Liver (tissue), 9 donors: ENCODE data around the gene CDH20. TPM values are rescaled to one million over a fixed set of nuclear protein-coding genes. Genes with fewer than 3 reads are reported as not detected.

Source experiments
- DNase-seq: peaks from one replicate; pipeline ENCODE4 v3.0.0-alpha.2; 2017; ENCODE audit warnings: low spot score
- H3K27ac ChIP-seq, 2 donors: one replicate each; pipeline ENCODE4 v1.7.0; 2013; ENCODE audit warnings: inconsistent platforms in 2 of 2, low read length in 2 of 2, control low read depth in 1 of 2, low read depth in 1 of 2, mild to moderate bottlenecking in 1 of 2
- H3K27me3 ChIP-seq, 4 donors: one replicate each; pipeline versions ENCODE4 v1.6.1 to v1.7.0; 2013; ENCODE audit warnings: low read length in 3 of 4, inconsistent platforms in 1 of 4, mild to moderate bottlenecking in 1 of 4, moderate library complexity in 1 of 4; ENCODE audit not compliant: control insufficient read depth in 4 of 4, insufficient read depth in 4 of 4
- H3K36me3 ChIP-seq, 4 donors: one replicate each; pipeline versions ENCODE4 v1.6.1 to v1.7.0; 2013; ENCODE audit warnings: low read length in 3 of 4, mild to moderate bottlenecking in 3 of 4, low read depth in 1 of 4, moderate library complexity in 1 of 4; ENCODE audit not compliant: control insufficient read depth in 4 of 4, insufficient read depth in 3 of 4
- H3K4me1 ChIP-seq, 4 donors: one replicate each; pipeline versions ENCODE4 v1.6.1 to v1.7.0; 2013; ENCODE audit warnings: low read length in 3 of 4, mild to moderate bottlenecking in 3 of 4, moderate library complexity in 1 of 4; ENCODE audit not compliant: control insufficient read depth in 4 of 4, insufficient read depth in 4 of 4
- H3K4me3 ChIP-seq, 3 donors: one replicate each; pipeline versions ENCODE4 v1.6.1 to v1.7.0; 2013; ENCODE audit warnings: low read length in 3 of 3, control low read depth in 1 of 3, low read depth in 1 of 3, mild to moderate bottlenecking in 1 of 3
- H3K9ac ChIP-seq, 2 donors: one replicate each; pipeline ENCODE4 v1.7.0; 2013; ENCODE audit warnings: low read length in 2 of 2, mild to moderate bottlenecking in 2 of 2, moderate library complexity in 2 of 2, control low read depth in 1 of 2, low read depth in 1 of 2
- H3K9me3 ChIP-seq, 4 donors: one replicate each; pipeline versions ENCODE4 v1.6.1 to v1.7.0; 2013; ENCODE audit warnings: low read length in 3 of 4; ENCODE audit not compliant: control insufficient read depth in 4 of 4
- EGR1 ChIP-seq, 2 donors: IDR thresholded peaks; 2 replicates each; pipeline ENCODE4 v1.6.1; 2016 to 2018; ENCODE audit warnings: antibody characterized with exemption in 2 of 2, low read depth in 2 of 2
- FOXA1 ChIP-seq: IDR thresholded peaks from 2 replicates; pipeline ENCODE4 v1.6.1; 2016; ENCODE audit warnings: antibody characterized with exemption
- GABPA ChIP-seq, 2 donors: IDR thresholded peaks in 1 of 2; conservative IDR thresholded peaks in 1 of 2; 2 replicates each; pipeline ENCODE4 v1.6.1; 2016; ENCODE audit warnings: antibody characterized with exemption in 2 of 2, mild to moderate bottlenecking in 1 of 2, moderate library complexity in 1 of 2
- HNF4A ChIP-seq, 2 donors: conservative IDR thresholded peaks; 2 replicates each; pipeline ENCODE4 v1.6.1; 2016; ENCODE audit warnings: antibody characterized with exemption in 2 of 2, mild to moderate bottlenecking in 2 of 2
- JUND ChIP-seq, 2 donors: IDR thresholded peaks; 2 replicates each; pipeline ENCODE4 v1.6.1; 2016; ENCODE audit warnings: antibody characterized with exemption in 2 of 2
- RAD21 ChIP-seq, 2 donors: IDR thresholded peaks; 2 replicates each; pipeline ENCODE4 v1.6.1; 2016; ENCODE audit warnings: antibody characterized with exemption in 2 of 2, mild to moderate bottlenecking in 2 of 2
- RXRA ChIP-seq, 2 donors: IDR thresholded peaks; 2 replicates each; pipeline ENCODE4 v1.6.1; 2017 to 2018; ENCODE audit warnings: antibody characterized with exemption in 2 of 2, mild to moderate bottlenecking in 1 of 2
- SP1 ChIP-seq: IDR thresholded peaks from 2 replicates; pipeline ENCODE4 v1.6.1; 2018; ENCODE audit warnings: antibody characterized with exemption, mild to moderate bottlenecking
- YY1 ChIP-seq: IDR thresholded peaks from 2 replicates; pipeline ENCODE4 v1.6.1; 2016; ENCODE audit warnings: antibody characterized with exemption, mild to moderate bottlenecking
- WGBS: extraction: QIAGEN DNeasy Blood & Tissue Kit; methylation state at CpG from one replicate; pipeline ENCODE4 v1.1.7; 2013; 5-methylcytosine and 5-hydroxymethylcytosine counted together
- polyA plus RNA-seq, 2 donors: library from polyadenylated mRNA; stranded (reverse) in 1 of 2; unstranded in 1 of 2; fragments of 200-250 nt in 1 of 2; fragments of >200 nt in 1 of 2; fragmentation: Nextera tagmentation in 1 of 2; extraction: Ambion mirVana in 1 of 2; gene quantifications; one replicate each; pipeline versions ENCODE4 v1.2.1 to v1.2.3, GENCODE V29; 2013 to 2015
- total RNA-seq, 2 donors: library from RNA; depleted of rRNA; stranded (reverse); fragments of >200 nt; gene quantifications; one replicate each; pipeline ENCODE4 v1.2.3, GENCODE V29; 2014
- TF ChIP-seq, protein P1 (sequence below): IDR thresholded peaks from 2 replicates; pipeline ENCODE4 v1.6.1; 2016; ENCODE audit warnings: antibody characterized with exemption
- TF ChIP-seq, protein P2 (sequence below): fragments of 150-350 bp; IDR thresholded peaks from 2 replicates; pipeline ENCODE4 v1.5.1; 2017; ENCODE audit warnings: improper control_type of control experiment, low read depth, low read length; ENCODE audit not compliant: missing input control
- TF ChIP-seq, protein P3 (sequence below): IDR thresholded peaks from 2 replicates; pipeline ENCODE4 v1.6.1; 2016; ENCODE audit warnings: antibody characterized with exemption
- donor health status: healthy.
- donor health status: healthy.
- donor health status: healthy.
- donor health status: healthy.
- donor health status: healthy.

CDH20 gene
- total and polyA plus RNA-seq, 4 donors: 0.08 to 0.11 (median 0.09) TPM; not detected in 1

DNA sequence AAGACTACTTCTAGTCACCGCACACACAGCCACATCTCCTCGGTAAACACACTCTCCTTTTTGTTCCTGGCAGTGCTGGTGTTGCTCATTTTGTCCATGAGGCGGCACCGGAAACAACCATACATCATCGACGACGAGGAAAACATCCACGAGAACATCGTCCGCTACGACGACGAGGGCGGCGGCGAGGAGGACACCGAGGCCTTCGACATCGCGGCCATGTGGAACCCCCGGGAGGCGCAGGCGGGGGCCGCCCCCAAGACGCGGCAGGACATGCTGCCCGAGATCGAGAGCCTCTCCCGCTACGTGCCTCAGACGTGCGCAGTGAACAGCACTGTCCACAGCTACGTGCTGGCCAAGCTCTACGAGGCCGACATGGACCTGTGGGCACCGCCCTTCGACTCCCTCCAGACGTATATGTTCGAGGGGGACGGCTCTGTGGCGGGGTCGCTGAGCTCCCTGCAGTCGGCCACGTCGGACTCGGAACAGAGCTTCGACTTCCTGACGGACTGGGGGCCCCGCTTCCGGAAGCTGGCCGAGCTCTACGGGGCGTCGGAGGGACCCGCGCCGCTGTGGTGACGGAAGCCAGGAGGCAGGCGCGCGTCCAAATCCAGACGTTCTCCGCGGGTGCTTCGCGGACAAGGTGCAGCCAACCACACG lies 221.0 kb downstream of the CDH20 start:
- Histone ChIP-seq H3K4me3 (peak overlapping the region in 2 of 3 donors; percentile 17 to 42), H3K27me3 (no peaks in the 10 kb centered on the region), H3K9ac (no peak overlapping the region), H3K9me3 (no peaks in the 10 kb centered on the region), H3K4me1 (no peaks in the 10 kb centered on the region), H3K27ac (no peak overlapping the region), H3K36me3 (no peaks in the 10 kb centered on the region)
- TF ChIP-seq RAD21 (IDR thresholded peaks at IDR 0.05): no peak
- TF ChIP-seq, protein P1, sequence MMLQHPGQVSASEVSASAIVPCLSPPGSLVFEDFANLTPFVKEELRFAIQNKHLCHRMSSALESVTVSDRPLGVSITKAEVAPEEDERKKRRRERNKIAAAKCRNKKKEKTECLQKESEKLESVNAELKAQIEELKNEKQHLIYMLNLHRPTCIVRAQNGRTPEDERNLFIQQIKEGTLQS: no peak
- peak in 1 of 2 donors; percentile 26 for TF ChIP-seq GABPA (IDR thresholded peaks at IDR 0.05 in 1 of 2, conservative IDR thresholded peaks at IDR 0.05 in 1 of 2)
- TF ChIP-seq, protein P2, sequence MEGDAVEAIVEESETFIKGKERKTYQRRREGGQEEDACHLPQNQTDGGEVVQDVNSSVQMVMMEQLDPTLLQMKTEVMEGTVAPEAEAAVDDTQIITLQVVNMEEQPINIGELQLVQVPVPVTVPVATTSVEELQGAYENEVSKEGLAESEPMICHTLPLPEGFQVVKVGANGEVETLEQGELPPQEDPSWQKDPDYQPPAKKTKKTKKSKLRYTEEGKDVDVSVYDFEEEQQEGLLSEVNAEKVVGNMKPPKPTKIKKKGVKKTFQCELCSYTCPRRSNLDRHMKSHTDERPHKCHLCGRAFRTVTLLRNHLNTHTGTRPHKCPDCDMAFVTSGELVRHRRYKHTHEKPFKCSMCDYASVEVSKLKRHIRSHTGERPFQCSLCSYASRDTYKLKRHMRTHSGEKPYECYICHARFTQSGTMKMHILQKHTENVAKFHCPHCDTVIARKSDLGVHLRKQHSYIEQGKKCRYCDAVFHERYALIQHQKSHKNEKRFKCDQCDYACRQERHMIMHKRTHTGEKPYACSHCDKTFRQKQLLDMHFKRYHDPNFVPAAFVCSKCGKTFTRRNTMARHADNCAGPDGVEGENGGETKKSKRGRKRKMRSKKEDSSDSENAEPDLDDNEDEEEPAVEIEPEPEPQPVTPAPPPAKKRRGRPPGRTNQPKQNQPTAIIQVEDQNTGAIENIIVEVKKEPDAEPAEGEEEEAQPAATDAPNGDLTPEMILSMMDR: no peak
- no peak for TF ChIP-seq EGR1 (IDR thresholded peaks at IDR 0.05; ENCODE audit: low read depth in 2 of 2)
- TF ChIP-seq JUND (IDR thresholded peaks at IDR 0.05): no peak
- no peak for TF ChIP-seq YY1
- no peak for TF ChIP-seq RXRA (IDR thresholded peaks at IDR 0.05)
- no peak for DNase-seq
- 71% methylated on average over 67 of the region's 67 CpGs for WGBS

DNA sequence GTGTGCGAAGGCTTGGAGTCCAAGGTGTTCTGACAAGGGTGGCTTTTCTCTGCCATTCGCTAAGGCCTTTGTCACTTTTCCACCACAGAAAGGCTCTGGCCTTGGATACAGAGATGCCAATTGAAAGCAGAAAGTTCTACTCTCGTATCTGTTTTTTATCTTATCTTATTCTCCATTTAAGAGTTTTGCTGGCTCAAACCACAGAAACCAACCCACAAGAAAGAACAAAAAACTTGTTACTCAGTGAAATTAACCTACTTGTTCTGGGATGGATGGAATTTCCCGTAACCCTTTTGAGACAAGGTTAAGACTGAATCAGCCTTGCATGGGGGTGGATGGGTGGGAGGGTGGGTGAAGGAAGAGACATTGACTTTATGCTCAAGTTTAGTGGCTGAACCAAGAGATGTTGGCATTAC lies 221.7 kb downstream of the CDH20 start:
- 90% methylated on average over 4 of the region's 4 CpGs for WGBS
- no peak overlapping the region for H3K27ac ChIP-seq
- TF ChIP-seq, protein P1: no peak
- TF ChIP-seq HNF4A (conservative IDR thresholded peaks at IDR 0.05) (no peak), YY1 (no peak), SP1 (no peak), JUND (IDR thresholded peaks at IDR 0.05) (no peak), GABPA (IDR thresholded peaks at IDR 0.05 in 1 of 2, conservative IDR thresholded peaks at IDR 0.05 in 1 of 2) (no peak)
- TF ChIP-seq, protein P3, sequence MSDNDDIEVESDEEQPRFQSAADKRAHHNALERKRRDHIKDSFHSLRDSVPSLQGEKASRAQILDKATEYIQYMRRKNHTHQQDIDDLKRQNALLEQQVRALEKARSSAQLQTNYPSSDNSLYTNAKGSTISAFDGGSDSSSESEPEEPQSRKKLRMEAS: no peak
- no peaks in the 10 kb centered on the region for H3K9me3 ChIP-seq
- no peak for DNase-seq
- no peaks in the 10 kb centered on the region for H3K36me3 ChIP-seq
- H3K4me1 ChIP-seq: no peaks in the 10 kb centered on the region
- no peak overlapping the region for H3K9ac ChIP-seq
- peak overlapping the region in 1 of 3 donors; percentile 17 for H3K4me3 ChIP-seq
- no peaks in the 10 kb centered on the region for H3K27me3 ChIP-seq

DNA sequence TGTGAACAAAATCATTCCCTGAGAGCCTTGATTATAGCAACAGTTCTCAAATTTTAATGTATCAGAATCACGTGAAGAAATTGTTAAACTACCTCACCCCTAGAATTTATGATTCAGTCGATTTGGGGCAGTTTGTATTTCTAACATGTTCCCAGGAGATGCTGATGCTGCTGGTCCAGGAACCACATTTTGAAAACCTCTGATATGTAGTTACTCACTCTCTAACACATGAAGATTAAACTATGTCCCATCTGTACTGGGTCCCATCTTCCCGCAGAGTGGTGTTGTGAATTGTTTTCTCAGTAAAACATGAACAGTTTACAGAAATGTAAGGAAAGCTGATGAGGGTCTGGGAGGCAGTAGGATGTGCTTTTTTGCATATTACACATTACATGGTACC lies 223.1 kb downstream of the CDH20 start:
- no peaks in the 10 kb centered on the region for H3K9me3 ChIP-seq
- H3K27ac ChIP-seq: no peak overlapping the region
- no peaks in the 10 kb centered on the region for H3K27me3 ChIP-seq
- DNase-seq: no peak
- WGBS: 79% methylated on average over 3 of the region's 3 CpGs
- H3K4me1 ChIP-seq: no peaks in the 10 kb centered on the region
- no peaks in the 10 kb centered on the region for H3K36me3 ChIP-seq
- no peak overlapping the region for H3K4me3 ChIP-seq
- TF ChIP-seq FOXA1: no peak
- H3K9ac ChIP-seq: no peak overlapping the region
